ENCODE measurements around the gene KRT15. TPM values are rescaled to one million over a fixed set of nuclear protein-coding genes. Genes with fewer than 3 reads are reported as not detected.

The KRT15 gene
- total RNA-seq, 1 donor from 2014 or later: 24.3 TPM

DNA sequence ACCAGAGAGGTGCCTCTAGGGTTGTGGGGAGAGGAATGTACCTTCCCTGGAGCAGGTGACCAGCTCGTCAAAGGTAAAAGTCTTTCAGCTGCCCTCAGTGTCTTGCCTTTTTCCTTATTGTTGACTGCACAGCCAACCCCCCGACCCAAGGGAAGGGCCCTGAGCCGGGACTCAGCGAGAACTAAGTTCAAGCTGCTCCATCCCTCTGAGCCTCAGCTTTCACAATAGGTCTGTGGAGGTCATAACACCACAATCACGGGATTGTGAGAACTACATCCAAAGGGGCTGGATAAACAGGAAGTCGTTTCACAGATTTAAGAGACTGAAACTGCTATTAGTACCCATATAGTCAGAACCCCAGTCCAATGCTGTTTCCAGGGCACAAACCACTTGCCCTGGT, 26.3 kb downstream of the KRT15 start:
- H3K4me3 ChIP-seq: no peak overlapping the region
- ATAC-seq: peak; percentile 40
- intact Hi-C loops (cut with DNase I): no loop called here
- H3K9me3 ChIP-seq: no peaks in the 10 kb centered on the region
- no peak for DNase-seq
- peak overlapping the region; percentile 32 for H3K27ac ChIP-seq
- no peaks in the 10 kb centered on the region for H3K36me3 ChIP-seq
- TF ChIP-seq, protein P1, sequence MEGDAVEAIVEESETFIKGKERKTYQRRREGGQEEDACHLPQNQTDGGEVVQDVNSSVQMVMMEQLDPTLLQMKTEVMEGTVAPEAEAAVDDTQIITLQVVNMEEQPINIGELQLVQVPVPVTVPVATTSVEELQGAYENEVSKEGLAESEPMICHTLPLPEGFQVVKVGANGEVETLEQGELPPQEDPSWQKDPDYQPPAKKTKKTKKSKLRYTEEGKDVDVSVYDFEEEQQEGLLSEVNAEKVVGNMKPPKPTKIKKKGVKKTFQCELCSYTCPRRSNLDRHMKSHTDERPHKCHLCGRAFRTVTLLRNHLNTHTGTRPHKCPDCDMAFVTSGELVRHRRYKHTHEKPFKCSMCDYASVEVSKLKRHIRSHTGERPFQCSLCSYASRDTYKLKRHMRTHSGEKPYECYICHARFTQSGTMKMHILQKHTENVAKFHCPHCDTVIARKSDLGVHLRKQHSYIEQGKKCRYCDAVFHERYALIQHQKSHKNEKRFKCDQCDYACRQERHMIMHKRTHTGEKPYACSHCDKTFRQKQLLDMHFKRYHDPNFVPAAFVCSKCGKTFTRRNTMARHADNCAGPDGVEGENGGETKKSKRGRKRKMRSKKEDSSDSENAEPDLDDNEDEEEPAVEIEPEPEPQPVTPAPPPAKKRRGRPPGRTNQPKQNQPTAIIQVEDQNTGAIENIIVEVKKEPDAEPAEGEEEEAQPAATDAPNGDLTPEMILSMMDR (IDR thresholded peaks at IDR 0.05): no peak
- H3K27me3 ChIP-seq: no peaks in the 10 kb centered on the region
- H3K4me1 ChIP-seq: peaks cover 4% of the 10 kb centered on the region

DNA sequence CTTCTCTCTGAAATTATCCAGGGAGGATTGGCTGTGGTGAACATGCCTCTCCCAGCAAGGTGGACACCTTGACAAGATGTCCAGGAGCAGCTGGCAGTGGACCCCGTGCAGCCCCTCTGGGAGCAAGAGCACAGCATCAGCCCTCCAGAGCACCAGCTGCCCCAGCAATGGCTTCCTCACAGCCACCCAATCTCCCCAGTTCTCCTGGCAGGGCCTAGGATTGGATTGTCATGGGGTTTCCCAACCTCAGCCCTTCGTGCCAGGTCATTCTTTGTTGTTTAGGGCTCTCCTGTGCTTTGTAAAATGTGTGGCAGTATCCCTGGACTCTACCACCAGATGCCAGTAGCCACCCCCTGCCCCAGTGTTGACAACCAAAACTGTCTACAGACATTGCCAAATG, 27.2 kb downstream of the KRT15 start:
- Histone ChIP-seq H3K27ac (no peak overlapping the region), H3K27me3 (peaks cover 4% of the 10 kb centered on the region), H3K4me1 (no peaks in the 10 kb centered on the region), H3K4me3 (no peak overlapping the region), H3K9me3 (no peaks in the 10 kb centered on the region), H3K36me3 (no peaks in the 10 kb centered on the region)
- ATAC-seq: no peak
- no peak for DNase-seq
- TF ChIP-seq, protein P1 (IDR thresholded peaks at IDR 0.05): no peak
- intact Hi-C loops (cut with DNase I): no loop called here

DNA sequence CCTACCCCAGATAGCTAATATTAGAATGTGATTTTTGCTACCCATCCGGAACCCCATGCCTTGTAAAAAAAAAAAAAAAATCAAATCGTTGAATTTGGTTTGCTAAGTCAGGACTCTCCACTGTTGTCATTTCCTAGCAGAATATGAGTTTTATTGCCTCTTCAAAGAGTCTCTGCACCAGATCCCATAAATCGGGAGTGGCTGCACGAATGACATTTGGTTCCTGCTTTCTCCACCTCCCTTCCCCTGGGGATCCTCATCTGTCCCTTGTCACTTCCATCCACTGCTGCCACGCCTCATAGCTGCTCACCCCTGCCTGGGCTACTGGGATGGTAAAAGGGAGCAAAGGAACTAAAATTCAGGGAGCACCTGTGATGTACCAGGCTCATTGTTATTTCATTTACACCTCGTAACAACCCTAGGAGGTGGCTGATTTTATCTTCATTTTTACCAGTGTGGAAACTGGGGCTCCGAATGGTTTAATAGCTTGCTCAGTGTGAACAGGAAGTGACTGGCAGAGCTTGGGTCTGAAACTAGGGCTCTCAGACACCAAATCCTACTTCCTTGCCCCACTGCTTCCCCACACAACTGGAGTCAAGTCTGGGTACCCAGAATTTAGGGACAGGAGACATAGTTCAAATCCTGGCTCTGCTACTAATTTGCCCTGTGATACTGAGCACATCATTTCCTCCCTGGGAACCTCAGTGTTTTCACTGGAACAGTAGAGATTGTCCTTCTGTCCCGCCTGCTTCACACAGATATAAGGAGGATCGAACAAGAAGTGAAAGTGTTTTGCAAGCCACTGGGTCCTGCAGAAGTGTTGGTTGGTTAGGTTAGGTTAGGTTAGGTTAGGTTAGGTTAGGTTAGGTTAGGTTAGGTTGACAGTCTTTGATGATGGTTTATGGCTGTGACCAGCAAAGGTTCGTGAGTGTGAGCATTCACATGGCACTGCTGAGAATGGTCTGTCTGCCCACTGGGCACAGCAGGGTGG, 28.4 kb downstream of the KRT15 start:
- no peaks in the 10 kb centered on the region for H3K9me3 ChIP-seq
- no peaks in the 10 kb centered on the region for H3K36me3 ChIP-seq
- H3K4me3 ChIP-seq: no peak overlapping the region
- DNase-seq: no peak
- TF ChIP-seq, protein P1 (IDR thresholded peaks at IDR 0.05): no peak
- no peak overlapping the region for H3K27ac ChIP-seq
- H3K4me1 ChIP-seq: no peaks in the 10 kb centered on the region
- intact Hi-C loops (cut with DNase I): no loop called here
- peak; percentile 17 for ATAC-seq
- peaks cover 4% of the 10 kb centered on the region for H3K27me3 ChIP-seq

DNA sequence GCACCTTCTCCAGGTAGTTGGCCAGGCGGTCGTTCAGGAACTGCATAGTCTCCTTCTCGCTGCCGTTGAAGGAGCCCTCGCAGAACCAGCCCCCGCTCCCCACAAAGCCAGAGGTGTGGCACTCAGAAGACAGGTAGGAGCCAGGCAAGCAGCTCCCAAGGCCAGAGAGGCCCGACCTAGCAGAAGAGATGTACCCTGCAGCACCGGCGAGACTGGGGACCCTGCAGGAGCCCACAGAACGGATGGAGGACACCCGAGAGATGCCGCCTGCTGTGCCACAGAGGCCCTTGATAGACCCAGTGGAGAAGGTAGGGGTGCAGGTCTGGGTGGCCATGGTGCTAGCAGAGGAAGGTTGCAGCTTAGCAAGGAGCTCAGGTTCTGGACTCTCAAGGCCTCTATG, 29.2 kb downstream of the KRT15 start, which contains the start of gene KRT36:
Gene KRT36, minus strand, starts transcription at position 380 of the 400 bp plus-strand sequence. Its CDS starts 46 bp downstream, at position 334.
- Histone ChIP-seq H3K4me1 (no peaks in the 10 kb centered on the region), H3K27me3 (peaks cover 4% of the 10 kb centered on the region), H3K4me3 (no peak within 1 kb of the TSS), H3K36me3 (no peaks in the 10 kb centered on the region), H3K9me3 (no peaks in the 10 kb centered on the region), H3K27ac (no peak within 1 kb of the TSS)
- ATAC-seq (no peak), DNase-seq (no peak)
- TF ChIP-seq, protein P1 (IDR thresholded peaks at IDR 0.05): no peak
- intact Hi-C loops (cut with DNase I): no loop called here

DNA sequence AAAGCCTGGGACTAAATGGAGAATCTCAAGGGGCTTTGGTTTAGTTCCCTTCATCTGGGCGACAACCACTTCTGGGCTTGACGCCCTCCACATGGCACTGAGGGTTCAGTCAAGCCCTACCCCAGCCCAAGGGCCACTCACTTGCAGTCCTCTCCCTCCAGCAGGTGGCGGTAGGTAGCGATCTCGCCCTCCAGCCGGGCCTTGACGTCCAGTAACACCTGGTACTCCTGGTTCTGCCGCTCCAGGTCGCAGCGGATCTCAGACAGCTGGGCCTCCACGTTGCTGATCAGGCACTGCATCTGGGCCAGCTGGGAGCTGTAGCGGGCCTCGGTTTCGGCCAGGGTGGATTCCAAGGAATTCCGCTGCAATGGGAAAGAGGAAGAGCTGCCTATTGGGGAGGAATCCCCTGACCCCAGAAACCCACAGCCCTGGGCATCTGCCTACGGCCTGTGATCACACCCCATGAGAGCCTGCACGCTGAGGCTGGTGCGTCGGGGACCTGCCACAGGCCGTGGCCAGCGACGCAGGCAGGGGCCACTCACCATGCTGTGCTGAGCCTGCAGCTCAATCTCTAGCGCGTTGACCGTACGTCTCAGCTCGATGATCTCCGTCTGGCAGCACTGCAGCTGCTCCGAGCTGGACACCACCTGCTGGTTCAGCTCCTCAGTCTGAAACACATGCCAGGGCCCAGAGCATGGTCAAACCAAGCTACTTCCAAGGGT, 31.7 kb downstream of the KRT15 start:
- peak; percentile 76 for ATAC-seq
- intact Hi-C loops (cut with DNase I): no loop called here
- Histone ChIP-seq H3K4me3 (no peak overlapping the region), H3K36me3 (no peaks in the 10 kb centered on the region), H3K27me3 (peaks cover 4% of the 10 kb centered on the region), H3K27ac (no peak overlapping the region), H3K9me3 (no peaks in the 10 kb centered on the region), H3K4me1 (no peaks in the 10 kb centered on the region)
- peak; percentile 81 for DNase-seq
- TF ChIP-seq, protein P1 (IDR thresholded peaks at IDR 0.05): peak; percentile 49
